Thymus (tissue), 11 donors: ENCODE results near the gene PGM5. TPM values are rescaled to one million over a fixed set of nuclear protein-coding genes. Genes with fewer than 3 reads are reported as not detected.

Experiments
- DNase-seq, 9 donors: peaks; one replicate each; pipeline ENCODE4 v3.0.0-alpha.2; 2013; ENCODE audit warnings: low spot score in 9 of 9, low read depth in 6 of 9, missing footprints in 1 of 9
- H3K27ac ChIP-seq, 2 donors: one replicate each; pipeline ENCODE4 v1.5.1; 2013; ENCODE audit warnings: control low read depth in 1 of 2, low read depth in 1 of 2, low read length in 1 of 2, mild to moderate bottlenecking in 1 of 2, moderate library complexity in 1 of 2
- H3K27me3 ChIP-seq, 2 donors: one replicate each; pipeline ENCODE4 v1.5.1; 2013; ENCODE audit warnings: low read length in 1 of 2; ENCODE audit not compliant: control insufficient read depth in 2 of 2, insufficient read depth in 1 of 2
- H3K36me3 ChIP-seq, 2 donors: one replicate each; pipeline ENCODE4 v1.5.1; 2013; ENCODE audit warnings: low read length in 1 of 2, mild to moderate bottlenecking in 1 of 2, moderate library complexity in 1 of 2; ENCODE audit not compliant: control insufficient read depth in 2 of 2, insufficient read depth in 2 of 2
- H3K4me1 ChIP-seq, 2 donors: one replicate each; pipeline ENCODE4 v1.5.1; 2013; ENCODE audit warnings: low read length in 2 of 2; ENCODE audit not compliant: control insufficient read depth in 2 of 2, insufficient read depth in 2 of 2
- H3K4me3 ChIP-seq, 2 donors: one replicate each; pipeline ENCODE4 v1.5.1; 2013; ENCODE audit warnings: low read length in 2 of 2, control low read depth in 1 of 2, mild to moderate bottlenecking in 1 of 2
- H3K9me3 ChIP-seq, 2 donors: one replicate each; pipeline ENCODE4 v1.5.1; 2013; ENCODE audit warnings: low read length in 1 of 2, mild to moderate bottlenecking in 1 of 2; ENCODE audit not compliant: control insufficient read depth in 2 of 2, insufficient read depth in 1 of 2
- WGBS: extraction: QIAGEN DNeasy Blood & Tissue Kit; methylation state at CpG from one replicate; pipeline ENCODE4 v1.1.7; 2013; 5-methylcytosine and 5-hydroxymethylcytosine counted together
- polyA plus RNA-seq: library from polyadenylated mRNA; stranded (reverse); fragments of 200-250 nt; gene quantifications from one replicate; pipeline ENCODE4 v1.2.3, GENCODE V29; 2013
- total RNA-seq: library from RNA; stranded (reverse); fragments of 120-200 nt; gene quantifications from one replicate; pipeline ENCODE4 v1.2.4, GENCODE V29; 2013
- donor health status: healthy.

Gene PGM5
- total and polyA plus RNA-seq, 2 donors = 4.3 to 5.2 TPM

- Histone ChIP-seq H3K27ac (no peak overlapping the region), H3K9me3 (no peaks in the 10 kb centered on the region), H3K27me3 (no peaks in the 10 kb centered on the region), H3K4me3 (no peak overlapping the region), H3K36me3 (no peaks in the 10 kb centered on the region), H3K4me1 (no peaks in the 10 kb centered on the region)
- DNase-seq = peak in 1 of 9 donors; percentile 7
- 77% methylated on average over 7 of the region's 7 CpGs for WGBS
These were observed 150.9 kb downstream of the PGM5 start for GRCh38 chr9:68507130-68507805.

- no peaks in the 10 kb centered on the region for H3K4me1 ChIP-seq
- H3K4me3 ChIP-seq = no peak overlapping the region
- DNase-seq = no peak
- no peaks in the 10 kb centered on the region for H3K27me3 ChIP-seq
- H3K36me3 ChIP-seq = no peaks in the 10 kb centered on the region
- H3K9me3 ChIP-seq = no peaks in the 10 kb centered on the region
- no peak overlapping the region for H3K27ac ChIP-seq
- WGBS = 79% methylated on average over 2 of the region's 2 CpGs
These were observed 151.4 kb downstream of the PGM5 start for GRCh38 chr9:68507806-68508145.

GRCh38 chr9:68508547-68508946, 152.1 kb downstream of the PGM5 start:
- DNase-seq = no peak

GRCh38 chr9:68509689-68510088, 153.3 kb downstream of the PGM5 start:
- H3K9me3 ChIP-seq = no peaks in the 10 kb centered on the region
- H3K36me3 ChIP-seq = no peaks in the 10 kb centered on the region
- H3K27me3 ChIP-seq = no peaks in the 10 kb centered on the region
- DNase-seq = no peak
- H3K4me3 ChIP-seq = no peak overlapping the region
- no peaks in the 10 kb centered on the region for H3K4me1 ChIP-seq
- H3K27ac ChIP-seq = no peak overlapping the region

More at GRCh38 chr9:68508547-68508946, 152.1 kb downstream of the PGM5 start:
- no peaks in the 10 kb centered on the region for H3K27me3 ChIP-seq
- no peaks in the 10 kb centered on the region for H3K9me3 ChIP-seq
- no peaks in the 10 kb centered on the region for H3K4me1 ChIP-seq
- H3K36me3 ChIP-seq = no peaks in the 10 kb centered on the region
- H3K4me3 ChIP-seq = no peak overlapping the region
- WGBS = 88% methylated on average over 2 of the region's 2 CpGs
- no peak overlapping the region for H3K27ac ChIP-seq

GRCh38 chr9:68513385-68513784, 157.0 kb downstream of the PGM5 start:
- Histone ChIP-seq H3K27ac (no peak overlapping the region), H3K9me3 (no peaks in the 10 kb centered on the region), H3K4me3 (no peak overlapping the region), H3K36me3 (no peaks in the 10 kb centered on the region), H3K27me3 (no peaks in the 10 kb centered on the region), H3K4me1 (no peaks in the 10 kb centered on the region)
- 85% methylated on average over 3 of the region's 3 CpGs for WGBS
- no peak for DNase-seq

- H3K27me3 ChIP-seq = no peaks in the 10 kb centered on the region
- DNase-seq = no peak
- H3K36me3 ChIP-seq = no peaks in the 10 kb centered on the region
- H3K9me3 ChIP-seq = no peaks in the 10 kb centered on the region
- no peak overlapping the region for H3K27ac ChIP-seq
- H3K4me3 ChIP-seq = no peak overlapping the region
- 94% methylated on average over 4 of the region's 4 CpGs for WGBS
- H3K4me1 ChIP-seq = no peaks in the 10 kb centered on the region
These were observed 157.6 kb downstream of the PGM5 start for GRCh38 chr9:68513981-68514380.

- H3K4me3 ChIP-seq = no peak overlapping the region
- no peak for DNase-seq
- no peaks in the 10 kb centered on the region for H3K27me3 ChIP-seq
- H3K36me3 ChIP-seq = no peaks in the 10 kb centered on the region
- H3K4me1 ChIP-seq = no peaks in the 10 kb centered on the region
- H3K9me3 ChIP-seq = no peaks in the 10 kb centered on the region
- WGBS = 95% methylated on average over 4 of the region's 4 CpGs
- no peak overlapping the region for H3K27ac ChIP-seq
These were observed 159.1 kb downstream of the PGM5 start for GRCh38 chr9:68515326-68516017.

- Histone ChIP-seq H3K27me3 (no peaks in the 10 kb centered on the region), H3K4me3 (no peak overlapping the region), H3K36me3 (no peaks in the 10 kb centered on the region), H3K9me3 (no peaks in the 10 kb centered on the region), H3K4me1 (no peaks in the 10 kb centered on the region), H3K27ac (no peak overlapping the region)
- DNase-seq = no peak
- 43% methylated on average over 4 of the region's 4 CpGs for WGBS
These were observed 165.7 kb downstream of the PGM5 start for GRCh38 chr9:68522131-68522530.

GRCh38 chr9:68522954-68523353, 166.5 kb downstream of the PGM5 start:
- Histone ChIP-seq H3K9me3 (no peaks in the 10 kb centered on the region), H3K27me3 (no peaks in the 10 kb centered on the region), H3K4me3 (no peak overlapping the region), H3K4me1 (no peaks in the 10 kb centered on the region), H3K36me3 (no peaks in the 10 kb centered on the region), H3K27ac (no peak overlapping the region)
- 96% methylated on average over 3 of the region's 3 CpGs for WGBS
- no peak for DNase-seq
